Glutamatergic neuron (in vitro differentiated cells): Measurements from ENCODE around the gene GID8. TPM values are rescaled to one million over a fixed set of nuclear protein-coding genes. Genes with fewer than 3 reads are reported as not detected.
"Not testable (repeated sequence)": the region's sequence is repeated elsewhere in the genome, so short reads cannot be mapped to it uniquely, and the experiment has no call there.

Source experiments
- DNase-seq: peaks from one replicate; pipeline ENCODE4 v3.0.0; 2022
- H3K27ac Mint-ChIP-seq: one replicate; pipeline ENCODE4 v1.8.0; 2020; ENCODE audit warnings: mild to moderate bottlenecking, mixed read lengths, inconsistent platforms; ENCODE audit not compliant: unreplicated experiment
- H3K27me3 Mint-ChIP-seq: one replicate; pipeline ENCODE4 v1.8.0; 2020; ENCODE audit warnings: mild to moderate bottlenecking, moderate library complexity, mixed read lengths, inconsistent platforms; ENCODE audit not compliant: unreplicated experiment
- H3K36me3 Mint-ChIP-seq: one replicate; pipeline ENCODE4 v1.8.0; 2020; ENCODE audit warnings: mild to moderate bottlenecking, mixed read lengths, inconsistent platforms; ENCODE audit not compliant: unreplicated experiment
- H3K4me1 Mint-ChIP-seq: one replicate; pipeline ENCODE4 v1.8.0; 2020; ENCODE audit warnings: mild to moderate bottlenecking, low read depth, mixed read lengths, inconsistent platforms; ENCODE audit not compliant: unreplicated experiment
- H3K4me3 Mint-ChIP-seq: one replicate; pipeline ENCODE4 v1.8.0; 2020; ENCODE audit warnings: mild to moderate bottlenecking, mixed read lengths, inconsistent platforms; ENCODE audit not compliant: unreplicated experiment
- H3K9me3 Mint-ChIP-seq: one replicate; pipeline ENCODE4 v1.8.0; 2020; ENCODE audit warnings: mild to moderate bottlenecking, moderate library complexity, mixed read lengths, inconsistent platforms; ENCODE audit not compliant: unreplicated experiment
- CTCF ChIP-seq: fragments of 200-600 bp; sonication (generic); IDR thresholded peaks from one replicate; pipeline ENCODE4 v1.5.0; 2021; ENCODE audit not compliant: partially characterized antibody, unreplicated experiment
- total RNA-seq: library from RNA; stranded (reverse); fragmentation: NEBNext Ultra II Directional; extraction: Animal tissue kit (Norgen Biotek cat#: 25700); gene quantifications from one replicate; pipeline ENCODE4 v1.2.1, GENCODE V29; 2021; ENCODE audit not compliant: unreplicated experiment

The GID8 gene
- total RNA-seq, 1 donor from 2014 or later: 57.8 TPM

- H3K9me3 Mint-ChIP-seq: peaks cover 2% of the 10 kb centered on the region
- H3K36me3 Mint-ChIP-seq: no peaks in the 10 kb centered on the region
- TF ChIP-seq CTCF: no peak
- H3K4me1 Mint-ChIP-seq: peaks cover 1% of the 10 kb centered on the region
- DNase-seq: no peak
- peaks cover 3% of the 10 kb centered on the region for H3K27me3 Mint-ChIP-seq
- no peak overlapping the region for H3K27ac Mint-ChIP-seq
- no peak overlapping the region for H3K4me3 Mint-ChIP-seq
These were observed 20.6 kb downstream of the GID8 start for GRCh38 chr20:62958388-62959100.

DNA sequence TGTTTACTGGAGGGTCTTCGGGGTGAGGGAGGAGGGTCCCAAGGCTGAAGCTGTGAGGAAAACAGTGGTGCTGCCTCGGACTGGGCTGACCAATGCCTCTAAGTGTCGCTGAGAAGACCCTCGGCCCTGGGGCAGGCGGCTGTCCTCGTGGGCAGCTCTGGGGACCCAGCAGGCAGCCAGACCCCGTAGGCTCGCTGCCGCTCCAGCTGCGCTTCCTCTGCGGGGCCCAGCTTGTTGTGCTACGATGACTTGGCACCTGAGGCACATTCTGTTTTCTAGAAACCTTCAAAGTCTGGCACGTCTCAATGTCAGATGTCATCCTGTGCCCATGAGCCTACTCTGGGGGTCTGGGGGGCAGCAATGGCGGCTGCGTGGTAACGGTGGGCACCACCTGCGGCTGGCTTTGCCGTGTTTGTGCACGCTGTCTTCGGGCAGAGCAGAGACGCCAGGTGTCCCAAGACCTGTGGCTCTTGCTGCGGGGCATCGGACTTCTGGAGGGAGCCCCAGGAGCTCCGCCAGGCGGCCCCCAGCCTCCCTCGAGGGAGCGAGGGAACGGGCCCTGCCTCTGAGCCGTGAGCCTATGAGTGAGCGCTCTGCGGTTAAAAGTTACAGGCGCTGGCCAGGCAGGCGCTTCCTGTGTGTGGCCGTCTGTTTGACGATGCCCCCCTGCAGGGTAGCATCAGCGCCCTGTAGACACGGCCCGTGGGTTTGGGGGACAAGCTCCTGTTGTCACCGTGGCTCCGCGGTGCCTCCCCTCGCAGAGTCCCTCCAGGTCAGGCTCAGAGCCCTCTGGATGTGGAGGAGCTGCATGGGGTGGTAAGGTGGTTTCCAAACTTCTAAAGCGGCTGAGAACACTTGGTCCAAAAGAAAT lies 21.4 kb downstream of the GID8 start:
- TF ChIP-seq CTCF: no peak
- no peaks in the 10 kb centered on the region for H3K36me3 Mint-ChIP-seq
- no peaks in the 10 kb centered on the region for H3K4me1 Mint-ChIP-seq
- no peak for DNase-seq
- no peak overlapping the region for H3K4me3 Mint-ChIP-seq
- peak overlapping the region; percentile 59 for H3K27ac Mint-ChIP-seq
- peaks cover 2% of the 10 kb centered on the region for H3K9me3 Mint-ChIP-seq
- peaks cover 3% of the 10 kb centered on the region for H3K27me3 Mint-ChIP-seq

- DNase-seq: no peak
- H3K9me3 Mint-ChIP-seq: peaks cover 2% of the 10 kb centered on the region
- no peak overlapping the region for H3K4me3 Mint-ChIP-seq
- no peaks in the 10 kb centered on the region for H3K4me1 Mint-ChIP-seq
- H3K27ac Mint-ChIP-seq: peak overlapping the region; percentile 59
- H3K36me3 Mint-ChIP-seq: no peaks in the 10 kb centered on the region
- TF ChIP-seq CTCF: no peak
- H3K27me3 Mint-ChIP-seq: peaks cover 3% of the 10 kb centered on the region
These were observed 22.1 kb downstream of the GID8 start for GRCh38 chr20:62959998-62960436.

DNA sequence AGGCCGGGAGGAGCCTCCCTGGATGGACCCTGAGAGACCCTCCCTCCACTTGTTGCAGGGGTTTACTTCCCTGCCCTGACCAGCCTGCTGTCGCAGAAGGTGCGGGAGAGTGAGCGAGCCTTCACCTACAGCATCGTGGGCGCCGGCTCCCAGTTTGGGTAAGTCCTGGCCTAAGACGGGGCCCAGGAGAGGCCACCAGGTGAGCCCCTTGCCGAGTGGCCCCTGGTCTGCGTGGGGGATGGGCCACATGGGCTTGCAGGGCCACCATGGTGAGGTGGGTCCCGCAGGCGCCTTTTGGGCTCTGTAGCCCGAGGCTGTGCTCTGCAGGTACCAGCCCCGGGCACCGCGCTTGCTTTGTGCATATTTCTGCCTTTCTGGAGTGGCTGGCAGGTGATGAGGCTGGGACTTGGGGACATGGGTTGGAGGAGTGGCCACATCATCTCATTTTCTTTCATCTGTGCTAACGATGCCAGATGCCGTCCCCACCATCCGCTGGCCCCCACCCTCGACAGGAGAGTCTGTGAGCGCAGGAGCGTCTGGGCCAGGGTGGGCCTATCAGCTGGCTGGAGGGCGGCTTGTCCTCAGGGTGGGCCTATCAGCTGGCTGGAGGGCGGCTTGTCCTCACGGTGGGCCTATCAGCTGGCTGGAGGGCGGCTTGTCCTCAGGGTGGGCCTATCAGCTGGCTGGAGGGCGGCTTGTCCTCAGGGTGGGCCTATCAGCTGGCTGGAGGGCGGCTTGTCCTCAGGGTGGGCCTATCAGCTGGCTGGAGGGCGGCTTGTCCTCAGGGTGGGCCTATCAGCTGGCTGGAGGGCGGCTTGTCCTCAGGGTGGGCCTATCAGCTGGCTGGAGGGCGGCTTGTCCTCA lies 22.7 kb downstream of the GID8 start:
- H3K4me1 Mint-ChIP-seq, H3K27me3 Mint-ChIP-seq, H3K9me3 Mint-ChIP-seq, H3K36me3 Mint-ChIP-seq: not testable (repeated sequence)
- Mint-ChIP-seq H3K4me3 (peak overlapping the region; percentile 42), H3K27ac (peak overlapping the region; percentile 78)
- peak; percentile 79 for DNase-seq

- peaks cover 2% of the 10 kb centered on the region for H3K9me3 Mint-ChIP-seq
- TF ChIP-seq CTCF: no peak
- peak overlapping the region; percentile 66 for H3K27ac Mint-ChIP-seq
- no peak overlapping the region for H3K4me3 Mint-ChIP-seq
- peak; percentile 81 for DNase-seq
- no peaks in the 10 kb centered on the region for H3K36me3 Mint-ChIP-seq
- H3K4me1 Mint-ChIP-seq: peaks cover 3% of the 10 kb centered on the region
- peaks cover 3% of the 10 kb centered on the region for H3K27me3 Mint-ChIP-seq
These were observed 23.4 kb downstream of the GID8 start for GRCh38 chr20:62961310-62961783.
